CD4-positive, alpha-beta T cell treated with Interleukin-1 beta for 1 hour (primary cell): ENCODE results near the gene KMT2B.
"Not testable (repeated sequence)": the region's sequence is repeated elsewhere in the genome, so short reads cannot be mapped to it uniquely, and the experiment has no call there.

Experiments
- DNase-seq, 2 donors: peaks; one replicate each; pipeline ENCODE4 v3.0.0-alpha.2; 2020 to 2022

KMT2B gene

DNA sequence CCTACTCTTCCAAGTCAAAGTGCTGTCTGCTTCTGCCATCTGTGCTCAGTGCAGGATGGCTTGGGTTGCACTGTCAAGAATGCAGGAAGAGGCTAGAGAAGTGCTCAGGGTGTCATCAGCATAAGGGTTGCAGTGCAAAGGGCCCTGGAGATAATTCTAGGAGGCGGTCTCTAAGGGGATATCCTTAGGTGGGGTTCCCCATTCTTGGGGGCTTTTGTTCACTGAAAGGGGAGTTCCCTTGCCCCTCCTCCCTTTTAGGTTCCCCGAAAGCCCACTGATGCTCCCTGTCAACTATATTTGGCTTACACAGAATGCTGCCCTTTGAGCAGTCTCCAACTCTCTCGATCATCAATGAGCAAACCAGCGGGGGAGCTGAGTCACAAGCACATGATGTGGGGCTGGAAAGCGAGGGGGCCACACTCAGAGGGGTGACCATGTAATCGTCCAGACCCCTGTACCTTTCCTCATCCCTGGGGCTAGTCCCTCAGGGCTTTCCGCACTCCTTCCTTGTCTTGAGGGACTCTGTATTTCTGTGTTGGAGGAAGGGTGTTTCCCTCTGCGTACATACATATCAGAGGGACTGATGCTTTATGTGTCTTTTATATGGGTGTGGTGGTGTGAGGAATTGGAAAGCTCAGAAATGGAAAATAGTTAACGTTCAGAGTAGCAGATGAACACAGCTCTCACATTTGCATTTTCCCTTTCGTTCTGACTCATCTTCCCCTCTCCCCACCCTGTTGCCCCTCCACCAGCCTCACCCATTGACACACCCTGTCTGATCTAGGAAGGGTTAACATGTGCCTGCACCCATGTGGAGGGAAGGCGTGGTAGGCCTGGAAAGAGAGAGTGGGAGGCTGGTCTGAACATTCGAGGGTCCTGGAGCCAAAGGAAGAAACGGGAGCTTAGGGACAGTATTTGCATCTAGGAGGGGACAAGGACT, 6.7 kb upstream of the KMT2B start:
- peak in 1 of 2 donors; percentile 33 for DNase-seq

DNA sequence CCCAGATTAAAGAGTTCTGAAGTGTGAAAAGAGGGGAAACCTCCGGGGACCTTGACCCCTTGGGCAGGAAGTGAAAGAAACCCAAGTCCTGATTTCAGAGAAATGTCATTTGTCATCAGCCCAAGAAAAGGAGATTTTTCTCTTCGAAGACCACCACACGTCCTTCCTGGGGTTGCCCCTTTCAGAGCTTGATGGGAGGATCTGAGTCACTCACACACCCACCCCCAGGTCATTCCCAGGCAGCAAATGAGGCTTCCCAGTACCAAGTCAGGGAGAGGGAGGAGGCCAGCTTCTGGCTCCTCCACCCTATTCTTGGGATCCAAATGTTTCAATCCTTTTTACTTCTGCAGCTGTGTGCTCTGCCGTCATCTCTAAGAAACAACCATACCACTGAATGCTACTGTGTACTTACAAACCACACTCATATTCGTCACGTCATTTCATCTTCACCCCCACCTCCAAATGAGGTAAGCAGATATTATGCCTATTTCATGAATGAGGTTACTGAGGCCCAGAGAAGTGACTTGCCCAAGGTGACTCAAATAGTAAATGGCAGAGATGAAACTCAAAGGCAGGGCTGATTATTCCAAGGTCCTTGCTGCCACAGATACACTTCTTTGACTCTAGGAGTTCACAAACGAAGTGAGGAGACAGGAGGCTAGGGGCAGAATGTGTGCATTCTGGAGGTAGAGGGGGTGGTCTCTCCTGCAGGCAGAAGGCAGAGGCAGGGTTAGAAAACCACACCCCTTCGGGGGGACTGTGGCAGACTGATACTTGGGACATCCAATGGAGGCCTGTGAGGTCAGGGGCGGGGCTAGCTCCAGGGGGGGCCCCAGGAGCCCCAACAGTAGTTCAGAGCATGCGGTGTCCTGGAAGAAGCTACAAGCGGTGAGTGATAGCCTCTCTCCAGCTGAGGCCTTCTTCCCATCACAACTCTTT, 5.0 kb upstream of the KMT2B start:
- DNase-seq = peak; percentile 43 to 50

DNA sequence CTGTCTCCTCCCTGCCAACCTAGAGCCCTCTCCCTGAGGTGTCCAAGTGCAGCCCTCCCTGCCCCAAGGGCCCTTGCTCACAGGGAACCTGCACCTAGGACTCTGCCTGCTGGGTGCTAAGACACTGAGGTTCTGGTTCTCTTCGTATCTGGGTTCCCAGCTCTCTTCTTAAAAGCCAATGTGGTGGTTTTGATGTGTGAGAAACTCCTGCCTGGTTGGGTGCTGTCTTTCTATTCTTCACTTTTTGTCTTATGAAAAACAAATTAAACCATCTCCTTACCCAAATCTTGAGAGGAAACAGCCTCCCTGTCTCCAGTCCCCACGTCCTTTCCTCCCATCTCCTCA, 4.3 kb upstream of the KMT2B start:
- no peak for DNase-seq

DNA sequence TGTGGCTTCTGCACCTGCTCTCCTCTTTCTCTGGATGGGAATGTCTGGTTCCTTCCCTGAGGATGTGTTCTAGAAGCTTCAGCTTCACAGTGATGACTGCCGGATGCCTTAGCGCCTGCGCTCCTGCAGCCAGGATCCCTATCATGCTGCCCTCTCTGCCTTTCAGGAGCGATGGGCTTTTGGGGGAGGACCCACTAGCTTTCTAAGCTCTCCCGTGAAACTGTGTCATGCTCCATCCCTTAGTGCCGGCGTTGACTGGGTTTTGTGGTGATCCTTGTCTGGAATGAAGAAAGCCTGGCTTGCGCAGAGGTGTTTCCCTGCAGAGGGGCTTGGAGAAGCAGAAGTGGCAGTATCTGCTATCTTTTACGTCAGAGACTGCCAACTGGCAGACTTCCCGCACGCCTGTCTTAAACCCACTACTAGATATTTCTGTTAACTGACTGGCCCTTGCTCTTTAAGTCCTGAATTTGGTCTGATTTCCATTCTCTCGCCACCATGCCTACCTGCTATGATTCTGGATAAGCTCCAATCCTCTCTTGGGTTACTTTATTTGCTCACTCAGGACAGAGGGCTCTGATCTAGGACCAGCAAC, 3.8 kb upstream of the KMT2B start:
- no peak for DNase-seq

DNA sequence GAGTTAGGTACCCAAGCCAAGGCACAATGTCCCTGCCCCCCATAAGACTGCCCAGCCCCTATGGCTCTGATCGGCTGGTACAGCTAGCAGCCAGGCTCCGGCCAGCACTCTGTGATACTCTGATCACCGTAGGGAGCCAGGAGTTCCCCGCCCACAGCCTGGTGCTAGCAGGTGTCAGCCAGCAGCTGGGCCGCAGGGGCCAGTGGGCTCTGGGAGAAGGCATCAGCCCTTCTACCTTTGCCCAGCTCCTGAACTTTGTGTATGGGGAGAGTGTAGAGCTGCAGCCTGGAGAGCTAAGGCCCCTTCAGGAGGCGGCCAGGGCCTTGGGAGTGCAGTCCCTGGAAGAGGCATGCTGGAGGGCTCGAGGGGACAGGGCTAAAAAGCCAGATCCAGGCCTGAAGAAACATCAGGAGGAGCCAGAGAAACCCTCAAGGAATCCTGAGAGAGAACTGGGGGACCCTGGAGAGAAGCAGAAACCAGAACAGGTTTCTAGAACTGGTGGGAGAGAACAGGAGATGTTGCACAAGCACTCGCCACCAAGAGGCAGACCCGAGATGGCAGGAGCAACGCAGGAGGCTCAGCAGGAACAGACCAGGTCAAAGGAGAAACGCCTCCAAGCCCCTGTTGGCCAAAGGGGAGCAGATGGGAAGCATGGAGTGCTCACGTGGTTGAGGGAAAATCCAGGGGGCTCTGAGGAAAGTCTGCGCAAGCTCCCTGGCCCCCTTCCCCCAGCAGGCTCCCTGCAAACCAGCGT, 3.0 kb upstream of the KMT2B start:
- no peak for DNase-seq

DNA sequence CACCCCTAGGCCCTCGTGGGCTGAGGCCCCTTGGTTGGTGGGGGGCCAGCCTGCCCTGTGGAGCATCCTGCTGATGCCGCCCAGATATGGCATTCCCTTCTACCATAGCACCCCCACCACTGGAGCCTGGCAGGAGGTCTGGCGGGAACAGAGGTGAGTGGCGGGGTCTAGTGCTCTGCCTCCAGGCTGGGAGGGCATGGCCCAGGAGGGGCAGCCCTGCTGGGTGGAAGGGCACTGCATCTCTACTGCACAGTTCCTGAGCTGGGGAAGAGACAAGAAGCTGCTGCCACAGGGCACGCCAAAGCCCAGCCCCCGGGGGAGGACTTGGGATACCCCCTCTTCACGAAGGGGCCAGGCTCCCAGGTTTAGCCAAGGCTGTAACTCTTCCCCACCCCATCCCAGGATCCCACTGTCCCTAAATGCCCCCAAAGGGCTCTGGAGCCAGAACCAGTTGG, 2.4 kb upstream of the KMT2B start:
- no peak for DNase-seq

DNA sequence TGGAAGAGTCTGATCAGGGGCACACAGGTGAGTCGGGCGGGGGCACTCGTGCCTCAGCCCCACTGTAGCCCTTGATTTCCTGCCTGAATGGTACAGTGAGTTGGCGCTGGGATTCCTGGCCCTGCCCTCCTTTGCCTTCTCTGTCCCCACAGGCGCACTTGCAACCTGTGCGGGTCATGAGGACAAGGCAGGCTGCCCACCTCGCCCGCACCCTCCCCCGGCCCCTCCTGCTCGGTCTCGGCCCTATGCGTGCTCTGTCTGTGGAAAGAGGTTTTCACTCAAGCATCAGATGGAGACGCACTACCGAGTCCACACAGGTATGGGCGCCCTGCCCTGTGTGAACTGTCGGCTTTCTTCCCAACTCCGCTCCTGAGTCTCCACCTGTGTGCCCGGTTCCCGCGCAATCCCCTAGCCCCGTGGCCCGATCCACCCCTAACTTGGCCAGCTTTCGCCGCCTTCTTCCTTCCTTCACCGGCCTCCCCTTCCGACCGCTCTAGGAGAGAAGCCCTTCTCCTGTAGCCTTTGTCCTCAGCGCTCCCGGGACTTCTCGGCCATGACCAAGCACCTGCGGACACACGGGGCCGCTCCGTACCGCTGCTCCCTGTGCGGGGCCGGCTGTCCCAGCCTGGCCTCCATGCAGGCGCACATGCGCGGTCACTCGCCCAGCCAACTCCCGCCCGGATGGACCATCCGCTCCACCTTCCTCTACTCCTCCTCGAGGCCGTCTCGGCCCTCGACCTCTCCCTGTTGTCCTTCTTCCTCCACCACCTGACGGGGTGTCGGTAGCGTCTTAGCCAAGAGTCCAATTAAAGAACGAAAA, 1.6 kb upstream of the KMT2B start:
- no peak for DNase-seq

DNA sequence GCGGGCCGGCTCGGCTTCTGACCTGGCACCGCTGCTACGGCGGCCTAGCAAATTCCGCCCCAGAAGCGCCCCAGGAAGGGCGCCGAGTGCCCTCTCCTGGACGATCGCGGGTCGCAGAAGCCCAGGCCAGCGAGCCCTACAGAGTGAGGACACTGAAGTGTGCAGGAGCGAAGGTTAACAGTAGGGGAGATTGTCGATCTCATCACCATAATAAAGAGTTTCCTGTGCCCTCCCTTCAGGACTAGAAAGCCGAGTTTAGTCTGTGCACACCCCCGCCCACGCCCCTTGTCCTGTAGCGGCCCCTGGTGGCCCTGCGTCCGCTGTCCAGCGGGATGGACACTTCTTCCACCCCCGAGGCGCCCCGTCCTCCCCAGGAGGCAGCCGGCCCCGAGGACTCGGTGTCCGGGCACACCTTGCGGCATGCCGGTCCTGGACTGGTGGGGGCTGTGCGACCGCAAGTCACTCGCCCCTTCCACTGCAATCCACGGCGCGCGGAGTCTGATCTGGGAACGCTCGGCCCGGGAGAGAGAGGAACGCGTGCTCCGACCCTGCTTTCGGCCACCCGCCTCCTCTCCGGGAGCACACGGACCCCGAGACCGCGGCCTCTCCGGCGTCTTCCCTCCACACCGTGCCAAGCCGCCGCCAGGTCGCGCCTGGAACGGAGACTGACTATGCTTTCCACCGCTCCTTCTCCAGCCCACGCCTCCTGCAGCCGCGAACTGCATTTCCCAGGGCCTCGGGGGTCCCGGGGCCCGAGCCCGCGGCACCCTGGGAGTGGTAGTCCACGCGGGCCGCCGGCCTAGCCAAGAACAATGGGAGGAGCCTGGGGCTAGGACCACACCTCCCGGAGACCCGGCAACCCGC, 770 bp upstream of the KMT2B start:
- peak; percentile 98 for DNase-seq

DNA sequence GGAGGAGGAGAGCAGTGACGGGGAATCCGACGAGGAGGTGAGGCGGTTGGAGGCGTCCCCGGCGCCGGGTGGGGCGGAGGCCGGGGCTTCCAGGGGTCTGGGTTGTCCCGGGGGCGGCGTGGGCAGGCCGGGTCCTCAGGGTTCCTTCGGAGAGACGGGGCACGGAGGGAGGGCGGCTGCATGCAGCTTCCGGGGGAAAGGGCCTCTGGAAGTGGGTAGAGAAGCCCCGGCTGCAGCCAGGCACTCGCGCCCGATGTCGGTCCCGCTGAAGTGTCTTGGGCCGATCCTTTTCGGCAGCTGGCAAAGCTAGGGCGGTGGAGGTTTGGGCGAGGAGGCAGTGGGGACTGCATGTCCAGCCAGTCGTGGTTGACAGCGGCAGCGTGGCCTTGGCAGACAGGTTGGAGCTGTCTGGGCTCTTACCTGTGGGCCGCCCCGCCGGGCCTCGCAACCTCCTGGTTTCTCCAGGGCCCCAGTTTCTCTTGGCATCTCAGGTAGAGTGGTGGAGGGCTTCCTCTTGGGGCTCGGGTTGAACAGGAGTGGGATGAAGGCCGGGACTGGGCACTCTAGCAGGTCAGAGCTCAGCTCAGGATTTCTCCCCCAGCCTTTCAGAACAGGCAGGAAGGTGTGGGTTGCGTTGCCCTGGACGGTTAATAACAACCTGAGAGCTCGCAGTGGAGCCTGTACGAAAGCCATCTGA, 690 bp downstream of the KMT2B start:
- DNase-seq = peak; percentile 28 to 38

DNA sequence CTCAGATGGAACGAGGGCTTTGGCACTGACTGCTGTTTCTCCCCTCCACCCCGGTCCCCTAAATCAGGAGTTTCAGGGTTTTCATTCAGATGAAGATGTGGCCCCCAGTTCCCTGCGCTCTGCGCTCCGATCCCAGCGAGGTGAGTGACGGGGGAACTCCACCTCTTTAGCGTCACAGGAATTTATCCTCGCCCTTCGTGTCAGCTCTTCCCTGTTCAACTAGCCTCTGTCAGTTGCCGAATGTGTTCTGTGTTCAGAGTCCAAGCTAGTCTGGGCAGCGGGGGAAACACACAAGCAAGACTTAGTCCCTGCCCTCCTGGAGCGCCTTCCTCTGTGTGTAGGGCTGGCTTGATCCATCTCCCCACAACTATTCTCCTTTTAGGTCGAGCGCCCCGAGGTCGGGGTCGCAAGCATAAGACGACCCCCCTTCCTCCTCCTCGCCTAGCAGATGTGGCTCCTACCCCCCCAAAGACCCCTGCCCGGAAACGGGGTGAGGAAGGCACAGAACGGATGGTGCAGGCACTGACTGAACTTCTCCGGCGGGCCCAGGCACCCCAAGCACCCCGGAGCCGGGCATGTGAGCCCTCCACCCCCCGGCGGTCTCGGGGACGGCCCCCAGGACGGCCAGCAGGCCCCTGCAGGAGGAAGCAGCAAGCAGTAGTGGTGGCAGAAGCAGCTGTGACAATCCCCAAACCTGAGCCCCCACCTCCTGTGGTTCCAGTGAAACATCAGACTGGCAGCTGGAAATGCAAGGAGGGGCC, 1.8 kb downstream of the KMT2B start:
- DNase-seq = no peak

DNA sequence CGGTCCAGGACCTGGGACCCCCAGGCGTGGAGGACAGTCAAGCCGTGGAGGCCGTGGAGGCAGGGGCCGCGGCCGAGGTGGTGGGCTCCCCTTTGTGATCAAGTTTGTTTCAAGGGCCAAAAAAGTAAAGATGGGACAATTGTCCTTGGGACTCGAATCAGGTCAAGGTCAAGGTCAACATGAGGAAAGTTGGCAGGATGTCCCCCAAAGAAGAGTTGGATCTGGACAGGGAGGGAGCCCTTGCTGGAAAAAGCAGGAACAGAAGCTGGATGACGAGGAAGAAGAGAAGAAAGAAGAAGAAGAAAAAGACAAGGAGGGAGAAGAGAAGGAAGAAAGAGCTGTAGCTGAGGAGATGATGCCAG, 2.3 kb downstream of the KMT2B start:
- DNase-seq = no peak

DNA sequence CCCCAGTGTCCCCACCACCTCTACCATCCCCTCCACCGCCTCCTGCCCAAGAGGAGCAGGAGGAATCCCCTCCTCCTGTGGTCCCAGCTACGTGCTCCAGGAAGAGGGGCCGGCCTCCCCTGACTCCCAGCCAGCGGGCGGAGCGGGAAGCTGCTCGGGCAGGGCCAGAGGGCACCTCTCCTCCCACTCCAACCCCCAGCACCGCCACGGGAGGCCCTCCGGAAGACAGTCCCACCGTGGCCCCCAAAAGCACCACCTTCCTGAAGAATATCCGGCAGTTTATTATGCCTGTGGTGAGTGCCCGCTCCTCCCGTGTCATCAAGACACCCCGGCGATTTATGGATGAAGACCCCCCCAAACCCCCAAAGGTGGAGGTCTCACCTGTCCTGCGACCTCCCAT, 2.8 kb downstream of the KMT2B start:
- DNase-seq = no peak

DNA sequence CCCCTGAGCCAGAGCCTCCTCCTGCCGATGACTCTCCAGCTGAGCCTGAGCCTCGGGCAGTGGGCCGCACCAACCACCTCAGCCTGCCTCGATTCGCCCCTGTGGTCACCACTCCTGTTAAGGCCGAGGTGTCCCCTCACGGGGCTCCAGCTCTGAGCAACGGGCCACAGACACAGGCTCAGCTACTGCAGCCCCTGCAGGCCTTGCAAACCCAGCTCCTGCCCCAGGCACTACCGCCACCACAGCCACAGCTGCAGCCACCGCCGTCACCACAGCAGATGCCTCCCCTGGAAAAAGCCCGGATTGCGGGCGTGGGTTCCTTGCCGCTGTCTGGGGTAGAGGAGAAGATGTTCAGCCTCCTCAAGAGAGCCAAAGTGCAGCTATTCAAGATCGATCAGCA, 3.6 kb downstream of the KMT2B start:
- no peak for DNase-seq

DNA sequence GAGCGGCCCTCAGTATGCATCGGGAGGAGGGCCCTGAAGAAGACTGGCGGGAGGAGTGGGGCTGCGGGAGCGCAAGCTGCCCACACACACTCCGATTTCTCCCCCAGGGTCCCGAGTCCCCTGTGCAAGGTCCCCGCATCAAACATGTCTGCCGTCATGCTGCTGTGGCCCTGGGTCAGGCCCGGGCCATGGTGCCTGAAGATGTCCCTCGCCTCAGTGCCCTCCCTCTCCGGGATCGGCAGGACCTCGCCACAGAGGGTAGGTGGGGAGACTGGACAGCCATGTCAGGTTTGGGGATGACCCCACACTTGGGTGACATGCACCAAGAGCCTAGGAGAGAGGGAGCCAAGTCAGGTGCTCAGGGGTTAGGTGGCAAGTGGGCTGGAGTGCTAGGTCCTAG, 4.7 kb downstream of the KMT2B start:
- DNase-seq = no peak

DNA sequence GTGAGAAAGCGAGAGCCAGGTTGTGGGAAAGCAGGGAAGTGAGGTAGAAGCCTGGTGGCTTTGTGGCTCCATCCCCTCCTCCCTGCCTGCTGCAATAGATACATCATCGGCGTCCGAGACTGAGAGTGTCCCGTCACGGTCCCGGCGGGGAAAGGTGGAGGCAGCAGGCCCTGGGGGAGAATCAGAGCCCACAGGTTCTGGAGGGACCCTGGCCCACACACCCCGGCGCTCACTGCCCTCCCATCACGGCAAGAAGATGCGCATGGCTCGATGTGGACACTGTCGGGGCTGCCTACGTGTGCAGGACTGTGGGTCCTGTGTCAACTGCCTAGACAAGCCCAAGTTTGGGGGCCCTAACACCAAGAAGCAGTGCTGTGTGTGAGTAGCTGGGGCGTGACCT, 5.1 kb downstream of the KMT2B start:
- no peak for DNase-seq

DNA sequence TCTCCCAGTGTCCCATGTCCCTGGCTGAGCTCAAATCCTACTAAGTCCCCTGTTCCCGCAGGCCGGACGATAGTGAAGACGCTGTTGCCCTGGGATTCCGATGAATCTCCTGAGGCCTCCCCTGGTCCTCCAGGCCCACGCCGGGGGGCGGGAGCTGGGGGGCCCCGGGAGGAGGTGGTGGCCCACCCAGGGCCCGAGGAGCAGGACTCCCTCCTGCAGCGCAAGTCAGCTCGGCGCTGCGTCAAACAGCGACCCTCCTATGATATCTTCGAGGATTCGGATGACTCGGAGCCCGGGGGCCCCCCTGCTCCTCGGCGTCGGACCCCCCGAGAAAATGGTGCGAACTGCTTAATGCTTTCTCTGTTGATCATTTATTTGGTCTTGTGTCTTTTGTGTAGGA, 5.9 kb downstream of the KMT2B start:
- DNase-seq = no peak

DNA sequence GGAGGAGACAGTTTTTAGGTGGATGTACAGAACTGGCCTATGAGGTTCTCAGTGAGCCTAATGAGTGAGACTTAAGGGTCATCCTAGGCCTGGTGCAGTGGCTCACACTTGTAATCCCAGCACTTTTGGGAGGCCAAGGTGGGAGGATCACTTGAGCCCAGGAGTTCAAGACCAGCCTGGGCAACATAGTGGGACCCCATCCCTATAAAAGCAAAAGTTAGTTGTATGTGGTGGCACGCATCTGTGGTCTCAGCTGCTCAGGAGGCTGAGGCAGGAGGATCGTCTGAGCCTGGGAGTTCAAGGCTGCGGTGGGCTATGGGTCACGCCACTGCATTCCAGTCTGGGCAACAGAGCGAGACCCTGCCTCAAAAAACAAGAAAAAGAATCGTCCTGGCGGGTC, 6.3 kb downstream of the KMT2B start:
- not testable (repeated sequence) for DNase-seq

DNA sequence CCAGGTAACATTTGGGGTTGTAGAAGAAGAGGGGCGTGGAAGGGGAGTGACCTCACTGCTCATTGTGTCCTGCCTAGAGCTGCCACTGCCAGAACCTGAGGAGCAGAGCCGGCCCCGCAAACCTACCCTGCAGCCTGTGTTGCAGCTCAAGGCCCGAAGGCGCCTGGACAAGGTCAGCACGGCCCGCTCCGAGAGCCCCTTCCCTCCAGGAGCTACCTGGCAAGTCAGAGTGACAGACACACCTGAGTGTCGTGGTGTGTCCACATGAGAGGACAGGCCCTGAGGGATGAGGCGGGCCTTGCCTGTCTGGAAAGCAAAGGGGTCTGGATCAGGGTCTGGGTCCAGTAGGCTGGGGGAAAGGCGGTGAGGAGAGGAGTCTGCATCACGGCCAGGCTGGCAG, 6.8 kb downstream of the KMT2B start:
- no peak for DNase-seq

DNA sequence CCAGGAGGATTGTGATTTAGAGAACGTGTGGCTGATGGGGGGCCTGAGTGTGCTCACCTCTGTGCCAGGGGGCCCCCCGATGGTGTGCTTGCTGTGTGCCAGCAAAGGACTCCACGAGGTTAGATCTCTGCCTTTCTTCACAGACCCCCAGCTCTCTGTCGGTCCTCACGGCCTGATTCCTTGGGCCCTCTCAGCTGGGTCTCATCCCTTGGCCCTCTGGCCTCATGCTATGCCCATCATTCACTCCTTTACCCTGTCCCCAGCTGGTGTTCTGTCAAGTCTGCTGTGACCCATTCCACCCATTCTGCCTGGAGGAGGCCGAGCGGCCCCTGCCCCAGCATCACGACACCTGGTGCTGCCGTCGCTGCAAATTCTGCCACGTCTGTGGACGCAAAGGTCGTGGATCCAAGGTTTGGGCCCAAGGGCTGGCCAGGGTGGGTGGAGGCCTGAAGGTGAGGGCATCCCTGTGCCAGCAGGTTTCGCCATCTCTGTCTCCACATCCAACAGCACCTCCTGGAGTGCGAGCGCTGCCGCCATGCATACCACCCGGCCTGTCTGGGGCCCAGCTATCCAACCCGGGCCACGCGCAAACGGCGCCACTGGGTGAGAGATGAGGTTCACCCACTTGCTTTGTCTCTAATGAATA, 7.5 kb downstream of the KMT2B start:
- DNase-seq = no peak
